Endothelial cell (in vitro differentiated cells): Measurements from ENCODE around the gene BCAT1. TPM values are rescaled to one million over a fixed set of nuclear protein-coding genes. Genes with fewer than 3 reads are reported as not detected.
A peak's percentile ranks its signal among the peaks of the same experiment; 100 is the strongest.

Source experiments
- DNase-seq: peaks from one replicate; pipeline ENCODE4 v3.0.0; 2021; ENCODE audit warnings: low spot score
- H3K27ac Mint-ChIP-seq: one replicate; pipeline ENCODE4 v1.8.0; 2021; ENCODE audit warnings: mixed read lengths, inconsistent platforms; ENCODE audit not compliant: unreplicated experiment
- H3K27me3 Mint-ChIP-seq: one replicate; pipeline ENCODE4 v1.8.0; 2021; ENCODE audit warnings: mild to moderate bottlenecking, moderate library complexity, mixed read lengths, inconsistent platforms; ENCODE audit not compliant: unreplicated experiment
- H3K36me3 Mint-ChIP-seq: one replicate; pipeline ENCODE4 v1.8.0; 2021; ENCODE audit warnings: mild to moderate bottlenecking, low read depth, mixed read lengths, inconsistent platforms; ENCODE audit not compliant: unreplicated experiment
- H3K4me1 Mint-ChIP-seq: one replicate; pipeline ENCODE4 v1.8.0; 2021; ENCODE audit warnings: mild to moderate bottlenecking, mixed read lengths, inconsistent platforms; ENCODE audit not compliant: unreplicated experiment
- H3K4me3 Mint-ChIP-seq: one replicate; pipeline ENCODE4 v1.8.0; 2021; ENCODE audit warnings: mild to moderate bottlenecking, mixed read lengths, inconsistent platforms; ENCODE audit not compliant: unreplicated experiment
- H3K9me3 Mint-ChIP-seq: one replicate; pipeline ENCODE4 v1.8.0; 2021; ENCODE audit warnings: mixed read lengths, inconsistent platforms; ENCODE audit not compliant: unreplicated experiment
- total RNA-seq: library from RNA; stranded (reverse); fragmentation: NEBNext Ultra II Directional; extraction: Animal tissue kit (Norgen Biotek cat#: 25700); gene quantifications from one replicate; pipeline ENCODE4 v1.2.1, GENCODE V29; 2021; ENCODE audit not compliant: unreplicated experiment
- TF ChIP-seq, protein P1 (sequence below): fragments of 200-600 bp; sonication (generic); IDR thresholded peaks from one replicate; pipeline ENCODE4 v1.5.0; 2021; ENCODE audit warnings: antibody characterized with exemption; ENCODE audit not compliant: unreplicated experiment

Gene BCAT1
- total RNA-seq, 1 donor from 2014 or later, result 110 TPM

DNA sequence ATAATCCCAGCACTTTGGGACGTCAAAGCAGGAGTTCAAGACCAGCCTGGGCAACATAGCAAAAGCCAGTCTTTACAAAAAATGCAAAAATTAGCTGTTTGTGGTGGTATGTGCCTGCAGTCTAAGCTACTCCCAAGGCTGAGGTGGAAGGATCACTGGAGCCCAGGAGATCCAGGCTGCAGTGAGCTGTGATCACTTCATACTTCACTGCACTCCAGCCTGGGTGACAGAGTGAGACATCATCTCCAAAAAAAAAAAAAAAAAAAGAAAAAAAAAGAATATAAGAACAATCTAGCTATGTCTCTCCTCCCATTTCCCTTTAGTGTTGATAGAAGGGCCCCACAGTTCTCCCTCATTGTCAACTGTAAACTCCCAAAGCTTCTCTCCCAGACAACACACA lies 3.5 kb upstream of the BCAT1 start:
- peaks cover 2% of the 10 kb centered on the region for H3K27me3 Mint-ChIP-seq
- H3K27ac Mint-ChIP-seq, result no peak overlapping the region
- H3K4me3 Mint-ChIP-seq, result no peak overlapping the region
- TF ChIP-seq, protein P1, sequence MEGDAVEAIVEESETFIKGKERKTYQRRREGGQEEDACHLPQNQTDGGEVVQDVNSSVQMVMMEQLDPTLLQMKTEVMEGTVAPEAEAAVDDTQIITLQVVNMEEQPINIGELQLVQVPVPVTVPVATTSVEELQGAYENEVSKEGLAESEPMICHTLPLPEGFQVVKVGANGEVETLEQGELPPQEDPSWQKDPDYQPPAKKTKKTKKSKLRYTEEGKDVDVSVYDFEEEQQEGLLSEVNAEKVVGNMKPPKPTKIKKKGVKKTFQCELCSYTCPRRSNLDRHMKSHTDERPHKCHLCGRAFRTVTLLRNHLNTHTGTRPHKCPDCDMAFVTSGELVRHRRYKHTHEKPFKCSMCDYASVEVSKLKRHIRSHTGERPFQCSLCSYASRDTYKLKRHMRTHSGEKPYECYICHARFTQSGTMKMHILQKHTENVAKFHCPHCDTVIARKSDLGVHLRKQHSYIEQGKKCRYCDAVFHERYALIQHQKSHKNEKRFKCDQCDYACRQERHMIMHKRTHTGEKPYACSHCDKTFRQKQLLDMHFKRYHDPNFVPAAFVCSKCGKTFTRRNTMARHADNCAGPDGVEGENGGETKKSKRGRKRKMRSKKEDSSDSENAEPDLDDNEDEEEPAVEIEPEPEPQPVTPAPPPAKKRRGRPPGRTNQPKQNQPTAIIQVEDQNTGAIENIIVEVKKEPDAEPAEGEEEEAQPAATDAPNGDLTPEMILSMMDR, result no peak
- no peaks in the 10 kb centered on the region for H3K9me3 Mint-ChIP-seq
- DNase-seq, result no peak
- no peaks in the 10 kb centered on the region for H3K36me3 Mint-ChIP-seq
- peaks cover 8% of the 10 kb centered on the region for H3K4me1 Mint-ChIP-seq

DNA sequence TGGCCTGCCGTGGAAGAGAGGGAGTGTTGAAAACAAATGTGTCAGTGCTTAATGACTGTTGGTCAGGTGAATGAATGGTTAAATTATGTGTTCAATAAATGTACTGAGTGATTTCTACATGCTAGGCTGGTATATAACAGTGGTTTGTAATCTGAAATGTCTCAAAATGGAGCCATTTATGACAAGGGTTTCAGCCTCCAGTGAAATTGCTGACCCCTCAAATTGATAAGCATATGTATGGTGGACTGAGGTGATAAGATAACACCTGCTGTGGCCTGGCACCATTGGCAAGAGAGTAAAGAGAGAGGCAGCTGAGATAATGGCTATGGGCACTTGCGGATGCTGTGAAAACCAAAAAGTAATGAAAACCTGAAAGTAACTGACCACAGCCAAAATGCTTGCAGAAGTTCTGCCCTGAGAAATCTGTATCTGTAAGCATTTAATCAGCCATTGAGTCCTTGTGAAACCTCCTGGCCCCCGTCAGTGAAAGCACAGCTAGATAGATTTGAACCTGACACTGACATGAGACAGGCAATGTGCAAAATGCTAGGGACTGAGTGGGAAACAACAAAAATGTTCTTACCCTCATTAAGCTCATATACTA lies 1.4 kb upstream of the BCAT1 start:
- H3K27ac Mint-ChIP-seq, result no peak overlapping the region
- DNase-seq, result no peak
- TF ChIP-seq, protein P1, result no peak
- H3K9me3 Mint-ChIP-seq, result no peaks in the 10 kb centered on the region
- H3K4me1 Mint-ChIP-seq, result peaks cover 18% of the 10 kb centered on the region
- peaks cover 4% of the 10 kb centered on the region for H3K27me3 Mint-ChIP-seq
- no peaks in the 10 kb centered on the region for H3K36me3 Mint-ChIP-seq
- H3K4me3 Mint-ChIP-seq, result no peak overlapping the region

DNA sequence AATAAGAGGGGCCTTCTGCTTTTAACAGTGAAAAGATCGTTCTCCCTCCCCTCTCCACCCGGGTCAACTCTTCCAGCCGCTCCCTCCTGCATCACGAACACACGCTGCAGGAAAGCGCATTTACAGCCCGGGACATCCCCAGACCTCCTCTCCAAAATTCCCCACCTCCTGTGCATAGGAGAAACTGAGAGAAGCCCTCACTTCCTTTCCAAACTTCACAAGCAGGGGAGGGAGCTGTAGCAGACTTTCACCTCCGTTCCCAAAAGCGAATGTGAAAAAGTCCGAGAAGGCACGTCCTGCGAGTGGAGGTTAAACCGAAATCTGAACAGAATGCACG lies 513 bp downstream of the BCAT1 start:
- TF ChIP-seq, protein P1, result no peak
- peaks cover 4% of the 10 kb centered on the region for H3K27me3 Mint-ChIP-seq
- peak overlapping the region; percentile 87 for H3K27ac Mint-ChIP-seq
- peak overlapping the region; percentile 97 for H3K4me3 Mint-ChIP-seq
- peak; percentile 17 for DNase-seq
- H3K36me3 Mint-ChIP-seq, result no peaks in the 10 kb centered on the region
- no peaks in the 10 kb centered on the region for H3K9me3 Mint-ChIP-seq
- peaks cover 20% of the 10 kb centered on the region for H3K4me1 Mint-ChIP-seq

DNA sequence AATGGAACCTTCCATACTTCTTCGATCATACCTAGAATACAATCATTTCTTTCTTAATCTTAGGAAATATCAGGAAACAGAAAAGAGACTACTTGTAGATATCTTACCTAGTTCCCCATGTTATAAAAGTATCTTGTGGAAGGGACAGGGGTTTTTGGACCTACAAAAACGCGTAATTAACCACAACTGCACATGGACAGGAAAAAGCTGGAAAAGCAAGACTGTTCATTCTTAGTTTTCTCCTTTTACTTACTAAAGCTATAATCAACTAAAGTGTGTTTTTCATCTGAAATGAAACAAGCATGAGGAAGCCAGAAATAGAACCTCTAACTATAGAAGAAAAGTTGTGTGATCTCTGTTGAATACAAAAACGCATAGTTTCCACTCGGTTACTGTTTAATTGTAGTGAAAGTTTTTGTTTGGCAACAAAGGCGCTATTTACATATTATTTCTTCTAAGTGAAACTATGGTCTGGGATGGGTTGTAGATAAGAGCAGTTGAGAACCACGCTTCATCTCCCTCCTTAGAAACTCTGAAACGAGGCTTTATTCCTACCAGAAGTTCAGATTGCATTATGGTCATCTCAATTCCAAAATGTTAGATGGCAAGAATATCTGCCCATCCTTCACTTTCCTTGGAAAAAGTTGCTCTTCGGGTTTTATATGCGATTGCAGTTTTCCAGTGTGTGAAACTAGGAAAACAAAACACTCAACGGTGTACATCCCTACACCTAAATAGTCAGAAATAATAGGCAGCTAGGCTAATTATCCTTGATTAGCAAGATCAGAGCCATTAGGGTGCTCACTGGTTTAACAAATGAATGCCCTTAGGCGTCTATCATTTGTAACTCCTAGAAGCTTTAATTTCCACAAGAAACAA lies 1.1 kb downstream of the BCAT1 start:
- H3K27ac Mint-ChIP-seq, result peak overlapping the region; percentile 33
- H3K36me3 Mint-ChIP-seq, result no peaks in the 10 kb centered on the region
- peaks cover 4% of the 10 kb centered on the region for H3K27me3 Mint-ChIP-seq
- no peak for DNase-seq
- H3K9me3 Mint-ChIP-seq, result no peaks in the 10 kb centered on the region
- H3K4me3 Mint-ChIP-seq, result peak overlapping the region; percentile 97
- peaks cover 19% of the 10 kb centered on the region for H3K4me1 Mint-ChIP-seq
- TF ChIP-seq, protein P1, result no peak

DNA sequence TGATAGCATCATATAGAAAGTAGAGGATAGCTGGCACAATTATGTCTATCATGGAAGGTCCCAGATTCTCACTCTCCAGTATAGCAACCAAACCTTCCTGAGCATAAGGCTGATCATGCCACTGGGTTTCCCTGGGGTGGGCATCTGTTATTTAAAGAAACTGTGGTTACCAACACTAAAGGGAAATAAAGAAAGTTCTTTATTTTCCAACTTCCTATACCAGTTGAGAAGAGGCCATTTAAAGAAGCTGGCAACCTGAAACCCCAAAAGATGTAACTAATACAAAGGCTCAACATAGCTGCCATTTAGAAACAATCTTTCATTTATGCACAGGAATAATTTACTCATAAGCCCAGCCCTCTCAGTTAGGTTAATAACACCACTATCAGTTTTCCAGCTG lies 3.1 kb downstream of the BCAT1 start:
- TF ChIP-seq, protein P1, result no peak
- Mint-ChIP-seq H3K27ac (no peak overlapping the region), H3K27me3 (peaks cover 4% of the 10 kb centered on the region), H3K4me3 (no peak overlapping the region), H3K9me3 (no peaks in the 10 kb centered on the region), H3K36me3 (no peaks in the 10 kb centered on the region), H3K4me1 (peaks cover 16% of the 10 kb centered on the region)
- no peak for DNase-seq
